CD14-positive monocyte (primary cell): ENCODE measurements around the gene RTL9. TPM values are rescaled to one million over a fixed set of nuclear protein-coding genes. Genes with fewer than 3 reads are reported as not detected.

Source experiments
- DNase-seq, 3 donors: peaks; one replicate each; pipeline ENCODE4 v3.0.0-alpha.2; 2011 to 2022
- H2AFZ ChIP-seq: 2 replicates; pipeline ENCODE4 v1.6.0; 2012; ENCODE audit warnings: mild to moderate bottlenecking, low read depth, low read length, inconsistent platforms; ENCODE audit not compliant: insufficient read depth, poor library complexity, severe bottlenecking
- H3K27ac ChIP-seq, 2 donors: 1 replicate in 1 of 2; 2 replicates in 1 of 2; pipeline ENCODE4 v1.5.1; 2012 to 2013; ENCODE audit warnings: low read length in 2 of 2, control low read depth in 1 of 2, inconsistent platforms in 1 of 2, low read depth in 1 of 2, mild to moderate bottlenecking in 1 of 2
- H3K27me3 ChIP-seq, 2 donors: one replicate each; pipeline versions ENCODE4 v1.6.0 to v1.6.1; 2011 to 2013; ENCODE audit warnings: low read length in 2 of 2; ENCODE audit not compliant: control insufficient read depth in 2 of 2, insufficient read depth in 2 of 2
- H3K36me3 ChIP-seq, 2 donors: replicated peaks in 1 of 2; 1 replicate in 1 of 2; 2 replicates in 1 of 2; pipeline versions ENCODE4 v1.5.1 to v1.6.1; 2012 to 2013; ENCODE audit warnings: low read length in 2 of 2, control low read depth in 1 of 2, inconsistent platforms in 1 of 2, mild to moderate bottlenecking in 1 of 2; ENCODE audit not compliant: insufficient read depth in 2 of 2, control insufficient read depth in 1 of 2
- H3K4me1 ChIP-seq, 2 donors: 1 replicate in 1 of 2; 2 replicates in 1 of 2; pipeline versions ENCODE4 v1.5.1 to v1.6.1; 2012 to 2013; ENCODE audit warnings: low read length in 2 of 2, control low read depth in 1 of 2, inconsistent platforms in 1 of 2, mild to moderate bottlenecking in 1 of 2, moderate library complexity in 1 of 2; ENCODE audit not compliant: insufficient read depth in 2 of 2, control insufficient read depth in 1 of 2
- H3K4me2 ChIP-seq: replicated peaks from 2 replicates; pipeline ENCODE3; 2012; ENCODE audit warnings: low read length, moderate library complexity, mild to moderate bottlenecking; ENCODE audit not compliant: poor library complexity, severe bottlenecking; ENCODE audit errors: extremely low read depth
- H3K4me3 ChIP-seq, 3 experiments: fragments of 200-600 bp in 1 of 3; sonication (generic) in 1 of 3; replicated peaks in 1 of 3; 1 replicate in 2 of 3; 2 replicates in 1 of 3; pipeline ENCODE4 v1.5.1; 2011 to 2013; ENCODE audit warnings: low read length in 3 of 3, mild to moderate bottlenecking in 3 of 3, control low read depth in 2 of 3, low read depth in 2 of 3, inconsistent platforms in 1 of 3, moderate library complexity in 1 of 3
- H3K79me2 ChIP-seq: 2 replicates; pipeline ENCODE4 v1.6.0; 2012; ENCODE audit warnings: mild to moderate bottlenecking, control low read depth, inconsistent platforms, low read length, moderate library complexity; ENCODE audit not compliant: insufficient read depth
- H3K9ac ChIP-seq: 2 replicates; pipeline ENCODE4 v1.6.0; 2017; ENCODE audit warnings: low read length, mild to moderate bottlenecking; ENCODE audit not compliant: insufficient read depth, poor library complexity, severe bottlenecking
- H3K9me3 ChIP-seq, 2 donors: replicated peaks in 1 of 2; 1 replicate in 1 of 2; 2 replicates in 1 of 2; pipeline versions ENCODE4 v1.5.1 to v1.6.1; 2012 to 2013; ENCODE audit warnings: low read length in 2 of 2, control low read depth in 1 of 2; ENCODE audit not compliant: control insufficient read depth in 1 of 2, insufficient read depth in 1 of 2
- H4K20me1 ChIP-seq: 2 replicates; pipeline ENCODE4 v1.6.0; 2012; ENCODE audit warnings: mild to moderate bottlenecking, low read length, control low read depth, moderate library complexity; ENCODE audit not compliant: insufficient read depth
- H3K27ac Mint-ChIP-seq, 7 donors: one replicate each; pipeline ENCODE4 v1.8.0; 2020; ENCODE audit warnings: mild to moderate bottlenecking in 7 of 7, mixed read lengths in 7 of 7, moderate library complexity in 6 of 7, inconsistent platforms in 2 of 7
- H3K27me3 Mint-ChIP-seq, 3 donors: one replicate each; pipeline ENCODE4 v1.8.0; 2021 to 2022; ENCODE audit warnings: low read depth in 3 of 3, mild to moderate bottlenecking in 3 of 3, mixed read lengths in 3 of 3, moderate library complexity in 3 of 3, inconsistent platforms in 1 of 3
- H3K36me3 Mint-ChIP-seq, 2 donors: one replicate each; pipeline ENCODE4 v1.8.0; 2020; ENCODE audit warnings: mixed read lengths in 2 of 2, inconsistent platforms in 1 of 2, mild to moderate bottlenecking in 1 of 2
- H3K4me1 Mint-ChIP-seq: one replicate; pipeline ENCODE4 v1.8.0; 2020; ENCODE audit warnings: mild to moderate bottlenecking, mixed read lengths
- H3K4me3 Mint-ChIP-seq, 2 donors: one replicate each; pipeline ENCODE4 v1.8.0; 2020; ENCODE audit warnings: mild to moderate bottlenecking in 2 of 2, mixed read lengths in 2 of 2, moderate library complexity in 1 of 2
- H3K9me3 Mint-ChIP-seq, 7 donors: one replicate each; pipeline ENCODE4 v1.8.0; 2020 to 2022; ENCODE audit warnings: mixed read lengths in 7 of 7, mild to moderate bottlenecking in 6 of 7, moderate library complexity in 6 of 7, inconsistent platforms in 2 of 7
- CTCF ChIP-seq: fragments of 200-600 bp; IDR thresholded peaks from one replicate; pipeline ENCODE4 v1.8.0; 2022; ENCODE audit warnings: antibody characterized with exemption, mild to moderate bottlenecking
- WGBS: methylation state at CpG from one replicate; pipeline ENCODE4 v1.1.5; 2013; ENCODE audit warnings: missing lambda C conversion rate; ENCODE audit not compliant: insufficient coverage; 5-methylcytosine and 5-hydroxymethylcytosine counted together
- intact Hi-C, 2 donors: fragments of 100-400 bp; cut with micrococcal nuclease; formaldehyde crosslinking; loops; one replicate each; pipeline versions ENCODE4 v1.15.0 to v1.15.1; 2023
- polyA plus RNA-seq, 3 donors: library from polyadenylated mRNA; depleted of rRNA in 1 of 3; unstranded in 2 of 3; stranded (reverse) in 1 of 3; fragments of 300-500 nt in 2 of 3; fragments of >200 nt in 1 of 3; fragmentation: Illumina TruSeq in 2 of 3; gene quantifications; 1 replicate in 2 of 3; 2 replicates in 1 of 3; pipeline ENCODE4 v1.2.3, GENCODE V29; 2012 to 2021

RTL9 gene
- polyA plus RNA-seq, 3 donors, result not detected

GRCh38 chrX:110394651-110395050 is 36.0 kb downstream of the RTL9 start:
- no peaks in the 10 kb centered on the region for H4K20me1 ChIP-seq
- no peaks in the 10 kb centered on the region for H3K36me3 ChIP-seq
- intact Hi-C loops, result no loop called here
- no peak overlapping the region for H2AFZ ChIP-seq
- H3K36me3 Mint-ChIP-seq, result no peaks in the 10 kb centered on the region
- WGBS, result no CpG with 5 or more reads among the region's 2 CpGs
- H3K4me1 Mint-ChIP-seq, result peaks cover 1% of the 10 kb centered on the region
- no peaks in the 10 kb centered on the region for H3K9me3 ChIP-seq
- TF ChIP-seq CTCF, result no peak
- H3K4me1 ChIP-seq, result no peaks in the 10 kb centered on the region
- DNase-seq, result no peak
- H3K4me3 ChIP-seq, result no peak overlapping the region
- H3K79me2 ChIP-seq, result no peaks in the 10 kb centered on the region
- H3K9me3 Mint-ChIP-seq, result no peaks in the 10 kb centered on the region
- peaks cover 0 to 3% of the 10 kb centered on the region in 2 donors for H3K27me3 ChIP-seq
- peak overlapping the region in 1 of 7 donors; percentile 45 for H3K27ac Mint-ChIP-seq
- H3K9ac ChIP-seq, result no peak overlapping the region
- H3K4me2 ChIP-seq, result no peak overlapping the region
- no peak overlapping the region for H3K27ac ChIP-seq
- peaks cover 0 to 3% (median 1%) of the 10 kb centered on the region in 3 donors for H3K27me3 Mint-ChIP-seq
- H3K4me3 Mint-ChIP-seq, result no peak overlapping the region

GRCh38 chrX:110395877-110396276 is 37.2 kb downstream of the RTL9 start:
- Mint-ChIP-seq H3K4me3 (no peak overlapping the region), H3K27ac (no peak overlapping the region)
- H3K4me2 ChIP-seq, result no peak overlapping the region

More at GRCh38 chrX:110395877-110396276, 37.2 kb downstream of the RTL9 start:
- H3K27me3 ChIP-seq, result peaks cover 0 to 3% of the 10 kb centered on the region in 2 donors
- H3K9me3 ChIP-seq, result no peaks in the 10 kb centered on the region
- Mint-ChIP-seq H3K4me1 (no peaks in the 10 kb centered on the region), H3K9me3 (no peaks in the 10 kb centered on the region), H3K36me3 (no peaks in the 10 kb centered on the region), H3K27me3 (peaks cover 0 to 3% (median 1%) of the 10 kb centered on the region in 3 donors)
- H3K9ac ChIP-seq, result no peak overlapping the region
- no peaks in the 10 kb centered on the region for H3K36me3 ChIP-seq
- no peak for DNase-seq
- no peaks in the 10 kb centered on the region for H3K79me2 ChIP-seq
- H3K4me3 ChIP-seq, result no peak overlapping the region
- no peak overlapping the region for H3K27ac ChIP-seq
- no CpG with 5 or more reads among the region's 1 CpG for WGBS
- H4K20me1 ChIP-seq, result no peaks in the 10 kb centered on the region
- H2AFZ ChIP-seq, result no peak overlapping the region
- intact Hi-C loops, result no loop called here
- no peak for TF ChIP-seq CTCF
- no peaks in the 10 kb centered on the region for H3K4me1 ChIP-seq
